CD4-positive, alpha-beta T cell treated with Interleukin-6 at 100 ng/mL for 8 hours (primary cell): ENCODE data around the gene GNPTG.

ENCODE experiments used
- DNase-seq: peaks from one replicate; pipeline ENCODE4 v3.0.0-alpha.2; 2020; ENCODE audit warnings: mixed read lengths, low spot score

GNPTG gene

GRCh38 chr16:1333854-1334700, 17.7 kb upstream of the GNPTG start:
- no peak for DNase-seq

DNA sequence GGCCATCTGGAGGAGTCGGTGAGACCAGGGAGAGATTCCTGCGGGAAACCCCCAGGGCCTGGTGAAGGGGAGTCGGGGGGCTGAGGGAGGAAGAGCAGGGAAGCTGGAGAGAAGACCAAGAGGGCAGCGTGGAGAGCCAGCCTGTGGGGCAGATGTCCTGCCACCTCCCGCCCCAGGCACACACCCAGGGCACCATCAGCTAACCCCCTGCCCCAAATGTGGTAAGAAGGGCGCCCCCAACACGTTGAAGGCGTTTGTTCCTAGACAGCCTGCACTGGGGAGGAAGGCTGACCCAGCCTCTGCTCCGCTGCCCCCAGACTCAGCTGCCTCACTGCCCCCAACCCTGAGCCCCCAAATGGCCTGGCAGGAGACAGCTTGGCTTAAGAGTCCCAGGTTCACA, 17.0 kb upstream of the GNPTG start:
- no peak for DNase-seq

- DNase-seq, result no peak
Observed at GRCh38 chr16:1335211-1335971, 16.3 kb upstream of the GNPTG start.

GRCh38 chr16:1335996-1336395, 15.7 kb upstream of the GNPTG start:
- no peak for DNase-seq

DNA sequence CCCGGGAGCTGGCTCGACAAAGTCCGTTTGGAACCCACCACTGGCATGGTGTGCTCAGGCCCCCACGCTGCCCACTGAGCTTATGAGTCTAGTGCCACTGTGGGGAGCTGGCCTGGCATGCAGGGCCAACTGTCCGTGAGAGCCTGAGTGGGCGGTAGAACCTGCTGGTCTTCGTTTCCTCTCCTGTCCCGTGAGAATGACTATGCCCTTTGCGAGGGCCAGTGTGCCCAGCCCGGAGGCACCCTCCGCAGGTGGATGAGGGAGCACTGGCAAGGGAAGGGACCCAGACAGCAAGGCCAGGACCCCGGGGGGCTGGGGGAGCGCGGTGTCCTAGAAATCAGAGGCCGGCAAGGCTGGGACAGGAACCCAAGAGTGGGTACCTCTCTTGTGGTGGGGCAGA, 15.1 kb upstream of the GNPTG start:
- DNase-seq, result no peak

DNA sequence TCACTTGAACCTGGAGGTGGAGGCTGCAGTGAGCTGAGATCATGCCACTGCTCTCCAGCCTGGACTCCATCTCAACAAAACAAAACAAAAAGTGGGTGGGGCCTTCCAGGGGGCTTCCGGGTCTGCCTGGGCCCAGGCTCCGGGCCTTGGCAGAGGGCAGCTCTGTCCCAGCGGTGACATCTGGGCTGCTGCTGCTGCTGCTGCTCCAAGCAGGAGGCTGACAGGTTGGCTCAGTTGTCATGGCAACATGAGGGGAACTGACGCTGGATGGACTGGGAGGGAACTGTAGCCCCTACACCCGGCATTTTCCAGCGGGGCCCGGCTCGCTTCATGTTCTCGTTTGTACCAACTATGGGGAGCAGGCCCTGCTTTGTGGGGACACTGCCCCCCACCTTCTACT, 14.2 kb upstream of the GNPTG start:
- DNase-seq, result no peak

DNA sequence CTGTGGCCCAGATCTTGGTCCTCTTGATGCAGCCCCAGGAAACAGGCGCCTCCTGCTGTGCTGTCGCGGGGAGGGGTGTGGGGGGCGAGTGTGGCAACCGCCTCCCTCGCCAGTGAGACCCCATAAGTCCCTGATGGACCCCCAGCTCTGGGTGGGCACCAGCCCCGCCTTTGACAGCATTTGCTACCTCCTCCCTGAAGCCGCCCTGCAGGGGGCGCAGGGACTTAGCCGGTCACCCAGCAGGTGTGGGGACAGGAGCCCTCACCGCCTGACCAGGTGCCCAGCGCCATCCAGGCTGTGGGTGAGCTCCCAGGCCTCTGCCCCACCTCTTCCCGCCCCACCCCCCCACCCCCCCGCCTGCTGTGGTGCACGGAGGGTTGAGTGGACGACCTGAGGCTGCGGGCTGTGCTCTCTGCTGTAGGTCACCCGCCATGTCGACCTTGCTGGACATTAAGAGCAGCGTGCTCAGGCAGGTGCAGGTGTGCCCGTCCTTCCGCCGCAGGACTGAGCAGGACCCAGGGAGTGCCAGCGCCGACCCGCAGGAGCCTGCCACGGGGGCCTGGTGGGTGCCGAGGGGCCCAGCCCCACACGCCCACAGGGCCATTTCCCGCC, 13.5 kb upstream of the GNPTG start:
- no peak for DNase-seq

GRCh38 chr16:1338855-1339675, 12.7 kb upstream of the GNPTG start:
- no peak for DNase-seq

DNA sequence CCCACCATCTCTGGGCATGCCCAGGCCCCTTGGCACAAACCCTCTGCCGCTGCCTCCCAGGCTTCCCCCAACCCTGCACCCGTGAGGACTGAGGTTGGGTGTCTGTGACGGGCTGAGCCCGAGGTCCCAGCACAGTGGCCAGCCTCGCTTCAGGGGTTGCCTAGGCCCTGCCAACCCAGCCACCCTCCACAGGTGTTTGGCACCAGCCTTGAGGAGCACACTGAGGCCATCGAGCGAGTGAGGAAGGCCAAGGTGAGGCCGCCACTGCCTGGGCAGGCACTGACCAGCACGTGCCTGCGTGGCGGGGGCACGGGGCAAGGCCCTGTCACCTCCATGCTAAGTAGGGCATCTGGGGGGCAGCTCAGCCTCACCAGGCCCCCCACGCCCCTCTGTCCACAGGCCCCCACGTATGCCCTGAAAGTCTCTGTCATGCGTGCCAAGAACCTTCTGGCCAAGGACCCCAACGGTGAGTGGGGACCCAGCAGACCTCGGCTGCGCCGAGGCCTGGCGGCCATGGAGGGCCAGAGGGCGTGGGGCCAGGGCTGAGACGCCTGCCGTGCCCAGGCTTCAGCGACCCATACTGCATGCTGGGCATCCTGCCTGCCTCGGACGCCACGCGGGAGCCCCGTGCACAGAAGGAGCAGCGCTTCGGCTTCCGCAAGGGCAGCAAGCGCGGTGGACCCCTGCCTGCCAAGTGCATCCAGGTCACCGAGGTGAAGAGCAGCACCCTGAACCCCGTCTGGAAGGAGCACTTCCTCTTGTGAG, 10.8 kb upstream of the GNPTG start:
- DNase-seq, result no peak

DNA sequence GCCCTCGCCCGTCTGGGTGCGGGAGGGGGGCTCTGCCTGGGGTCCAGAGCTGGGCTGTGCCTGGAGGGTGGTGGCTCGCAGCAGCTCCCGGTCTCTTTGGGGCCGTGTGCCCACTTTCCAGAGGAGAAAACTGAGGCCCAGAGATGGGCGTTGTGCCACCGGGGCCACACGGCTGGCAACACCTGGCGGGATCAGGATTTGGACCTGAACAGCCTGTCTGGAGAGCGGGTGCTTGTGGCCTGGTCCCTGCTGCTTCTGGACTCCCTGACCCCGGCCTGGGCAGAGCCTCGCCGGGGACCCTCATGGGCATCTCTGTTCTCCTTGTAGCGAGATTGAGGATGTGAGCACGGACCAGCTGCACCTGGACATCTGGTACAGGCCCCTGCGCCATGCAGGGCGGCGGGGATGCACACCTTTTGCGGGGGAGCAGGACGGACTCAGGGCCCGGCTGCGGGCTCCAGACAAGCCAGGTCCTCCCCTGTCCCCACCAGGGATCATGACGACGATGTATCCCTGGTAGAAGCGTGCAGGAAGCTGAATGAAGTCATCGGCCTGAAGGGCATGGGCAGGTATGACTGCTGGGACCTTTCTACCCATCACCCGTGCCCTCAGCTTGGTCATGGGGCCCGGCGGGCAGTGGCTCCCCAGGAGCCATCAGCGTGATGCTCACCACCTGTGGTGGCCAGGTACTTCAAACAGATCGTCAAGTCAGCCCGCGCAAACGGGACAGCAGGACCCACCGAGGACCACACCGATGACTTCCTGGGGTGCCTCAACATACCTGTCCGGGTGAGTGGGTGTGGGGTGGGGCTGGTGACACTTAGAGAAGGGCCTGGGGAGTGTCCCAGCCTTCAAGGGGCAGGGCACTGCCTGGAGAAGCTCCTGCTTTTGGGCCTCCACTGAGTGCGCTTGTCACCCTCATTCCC, 10.0 kb upstream of the GNPTG start:
- no peak for DNase-seq

GRCh38 chr16:1342526-1343427, 9.0 kb upstream of the GNPTG start:
- DNase-seq, result peak; percentile 96

DNA sequence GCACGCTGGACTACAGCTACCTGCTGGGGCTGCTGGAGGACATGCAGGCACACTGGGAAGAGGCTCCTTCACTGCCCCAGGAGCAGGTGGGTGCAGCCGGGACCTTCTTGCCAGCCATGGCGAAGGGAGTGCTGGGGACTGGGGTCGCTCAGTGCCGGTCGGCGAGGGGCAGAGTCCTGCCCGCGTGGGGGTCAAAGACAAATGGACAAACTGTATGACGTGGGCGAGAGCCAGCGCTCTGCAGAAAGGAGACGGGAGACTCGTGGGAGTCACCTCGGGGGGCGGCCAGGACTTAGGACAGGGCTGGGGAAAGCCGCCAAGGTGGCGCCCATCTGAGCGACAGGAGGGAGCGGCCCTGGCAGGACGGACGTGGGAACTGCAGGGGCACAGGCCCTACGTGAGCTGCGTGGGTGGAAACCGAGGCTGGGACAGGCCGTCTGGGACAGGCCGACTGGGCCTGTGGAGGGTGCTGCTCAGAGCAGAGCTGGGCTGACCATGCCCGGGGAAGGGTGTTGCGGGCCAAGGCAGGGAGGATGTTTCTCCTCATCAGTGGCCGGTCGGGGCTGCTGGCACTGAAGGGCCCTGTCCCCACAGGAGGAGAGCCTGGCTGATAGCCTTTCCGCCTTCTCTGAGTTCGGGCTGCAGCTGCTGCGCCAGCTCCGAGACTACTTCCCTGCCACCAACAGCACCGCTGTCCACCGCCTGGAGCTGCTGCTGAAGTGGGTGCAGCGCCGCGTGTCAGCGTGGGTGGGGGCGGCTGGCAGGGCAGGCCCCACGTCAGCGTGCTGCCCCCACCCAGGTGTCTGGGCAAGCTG, 8.1 kb upstream of the GNPTG start:
- DNase-seq, result no peak

- DNase-seq, result no peak
Observed at GRCh38 chr16:1344499-1344898, 7.2 kb upstream of the GNPTG start.

- DNase-seq, result no peak
Observed at GRCh38 chr16:1345087-1345486, 6.6 kb upstream of the GNPTG start.

GRCh38 chr16:1345651-1346421, 5.9 kb upstream of the GNPTG start:
- no peak for DNase-seq

DNA sequence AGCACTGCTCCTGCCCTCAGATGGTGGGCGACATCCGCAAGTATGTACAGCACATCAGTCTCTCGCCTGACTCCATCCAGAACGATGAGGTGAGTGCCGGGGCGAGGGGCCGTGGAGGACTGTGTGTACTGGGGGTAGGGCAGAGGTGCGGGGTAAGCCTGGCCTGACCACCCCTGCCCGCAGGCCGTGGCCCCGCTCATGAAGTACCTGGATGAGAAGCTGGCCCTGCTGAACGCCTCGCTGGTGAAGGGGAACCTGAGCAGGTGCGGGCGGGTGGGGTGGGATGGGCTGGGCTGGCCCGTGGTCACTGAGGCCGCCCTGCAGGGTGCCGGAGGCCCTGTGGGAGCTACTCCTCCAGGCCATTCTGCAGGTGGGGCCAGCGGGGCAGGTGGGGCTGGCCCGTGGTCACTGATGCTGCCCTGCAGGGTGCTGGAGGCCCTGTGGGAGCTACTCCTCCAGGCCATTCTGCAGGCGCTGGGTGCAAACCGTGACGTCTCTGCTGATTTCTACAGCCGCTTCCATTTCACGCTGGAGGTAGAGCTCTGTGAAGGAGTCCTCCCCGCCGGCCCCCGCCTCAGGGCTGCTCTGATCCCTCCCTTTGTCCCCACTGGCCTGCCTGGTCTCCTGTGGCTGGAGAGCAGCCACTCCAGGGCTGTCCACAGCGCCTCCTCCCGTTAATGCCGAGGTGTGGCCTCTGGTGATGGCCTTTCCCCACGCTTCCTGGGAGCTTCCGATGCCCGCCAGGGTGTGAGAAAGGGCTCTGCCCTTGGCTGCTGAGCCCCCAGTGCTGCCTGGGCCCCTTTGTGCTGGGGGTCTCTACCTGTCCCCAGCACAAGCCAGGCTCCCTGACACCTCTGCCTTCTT, 5.1 kb upstream of the GNPTG start:
- no peak for DNase-seq
